Measurements from ENCODE around the gene TTLL5. TPM values are rescaled to one million over a fixed set of nuclear protein-coding genes. Genes with fewer than 3 reads are reported as not detected.

The TTLL5 gene
- total RNA-seq, 1 experiment from 2014 or later = 35.7 TPM

- Histone ChIP-seq H2BK12ac (ENCODE audit: insufficient read length, low read depth, low read length) (no peak overlapping the region), H3K79me1 (ENCODE audit: insufficient read depth, low read depth, low read length, poor library complexity, severe bottlenecking) (no peaks in the 10 kb centered on the region), H4K20me1 (ENCODE audit: control insufficient read depth, insufficient read depth, insufficient read length) (no peaks in the 10 kb centered on the region), H3K23me2 (ENCODE audit: insufficient read length, low read depth, low read length, poor library complexity, severe bottlenecking) (no peaks in the 10 kb centered on the region), H4K91ac (ENCODE audit: insufficient read length, low read depth, low read length) (no peak overlapping the region), H3K14ac (ENCODE audit: insufficient read depth, low read length) (no peak overlapping the region; the same call in 1 of the 2 replicates), H3K9ac (ENCODE audit: extremely low read depth, insufficient read length, low read length) (no peak overlapping the region), H3K9me3 (ENCODE audit: control insufficient read depth, low read depth, low read length) (no peaks in the 10 kb centered on the region), H2AFZ (ENCODE audit: low read length) (no peak overlapping the region), H3K4ac (ENCODE audit: low read depth, low read length) (no peak overlapping the region), H3K56ac (ENCODE audit: insufficient read length, low read depth, low read length) (no peak overlapping the region), H2AK5ac (ENCODE audit: insufficient read length, low read length) (no peak overlapping the region), H3K79me2 (ENCODE audit: insufficient read depth, low read length) (no peaks in the 10 kb centered on the region), H3T11ph (ENCODE audit: low read length) (no peak overlapping the region), H2BK120ac (ENCODE audit: low read depth, low read length, poor library complexity, severe bottlenecking) (no peak overlapping the region), H3K27me3 (ENCODE audit: insufficient read depth, low read length) (no peaks in the 10 kb centered on the region), H2BK20ac (ENCODE audit: low read depth, low read length, poor library complexity, severe bottlenecking) (no peak overlapping the region), H3K4me1 (ENCODE audit: insufficient read depth, low read length) (no peaks in the 10 kb centered on the region), H2BK15ac (ENCODE audit: low read depth, low read length) (no peak overlapping the region), H2BK5ac (ENCODE audit: insufficient read length, low read length) (no peak overlapping the region), H3K4me2 (ENCODE audit: insufficient read depth, insufficient read length, low read length) (no peak overlapping the region), H3K27ac (ENCODE audit: insufficient read length, low read depth, low read length) (no peak overlapping the region), H3K23ac (ENCODE audit: insufficient read length, low read depth, low read length) (no peak overlapping the region), H4K5ac (ENCODE audit: insufficient read length, low read depth, low read length) (no peak overlapping the region), H3K18ac (ENCODE audit: insufficient read length, low read depth, low read length) (no peak overlapping the region), H4K8ac (replicated peaks; ENCODE audit: insufficient read length, low read depth, low read length) (no peak overlapping the region)
- H3K4me3 Mint-ChIP-seq = no peak overlapping the region; a peak in 1 of 5 replicates
- H3K27me3 Mint-ChIP-seq (ENCODE audit: low read depth) = no peaks in the 10 kb centered on the region
- DNase-seq = no peak
- no peak for TF ChIP-seq CTCF (conservative IDR thresholded peaks at IDR 0.05)
- H3K36me3 Mint-ChIP-seq (ENCODE audit: insufficient read depth in 1 of 3, low read depth in 3 of 3) = no peaks in the 10 kb centered on the region; a peak in 1 of 7 replicates
- peaks cover 17 to 18% of the 10 kb centered on the region in 2 experiments for H3K4me1 Mint-ChIP-seq
- H3K27ac Mint-ChIP-seq = peak overlapping the region in 2 of 3 experiments; percentile 8 to 20; a peak in 1 of 7 replicates
- no CpG with 5 or more reads among the region's 4 CpGs for WGBS (ENCODE audit: extremely low coverage, insufficient read length, low lambda C conversion rate)
- H3K9me3 Mint-ChIP-seq = no peaks in the 10 kb centered on the region
Measured at GRCh38 chr14:75907756-75908359, 246.8 kb downstream of the TTLL5 start.
